Rectal smooth muscle tissue (tissue), 1 donor: ENCODE data around the gene COX20.
A peak's percentile ranks its signal among the peaks of the same experiment; 100 is the strongest.

Source experiments
- H3K27ac ChIP-seq: one replicate; pipeline ENCODE4 v1.7.0; 2013; ENCODE audit warnings: low read depth, low read length, inconsistent platforms
- H3K27me3 ChIP-seq: one replicate; pipeline ENCODE4 v1.7.0; 2013; ENCODE audit warnings: low read length; ENCODE audit not compliant: control insufficient read depth, insufficient read depth
- H3K36me3 ChIP-seq: one replicate; pipeline ENCODE4 v1.7.0; 2013; ENCODE audit warnings: low read length; ENCODE audit not compliant: control insufficient read depth, insufficient read depth
- H3K4me1 ChIP-seq: one replicate; pipeline ENCODE4 v1.7.0; 2013; ENCODE audit warnings: low read length; ENCODE audit not compliant: control insufficient read depth, insufficient read depth
- H3K4me3 ChIP-seq: one replicate; pipeline ENCODE4 v1.7.0; 2013; ENCODE audit warnings: low read length
- H3K9ac ChIP-seq: one replicate; pipeline ENCODE4 v1.7.0; 2013; ENCODE audit warnings: low read length

Gene COX20

DNA sequence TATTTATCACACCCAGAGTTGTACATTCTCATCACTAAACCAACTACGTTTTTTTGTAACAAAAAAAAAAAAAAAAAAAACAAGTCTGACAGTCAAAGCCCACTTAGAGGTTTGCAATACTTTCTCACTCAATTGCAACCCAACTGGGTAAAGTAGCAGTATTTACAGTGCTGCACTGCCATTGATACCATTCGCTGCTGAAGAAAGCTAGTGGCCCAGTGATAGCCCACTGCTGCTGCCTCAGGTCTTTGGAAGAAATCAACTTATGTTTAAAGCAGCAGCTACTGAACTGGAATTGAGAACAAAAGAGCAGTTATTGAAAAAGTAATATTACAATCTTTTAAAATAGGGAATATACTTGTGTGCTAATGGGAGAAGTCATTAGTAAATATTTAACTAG is 26.2 kb downstream of the COX20 start:
- H3K36me3 ChIP-seq: peaks cover 33% of the 10 kb centered on the region

DNA sequence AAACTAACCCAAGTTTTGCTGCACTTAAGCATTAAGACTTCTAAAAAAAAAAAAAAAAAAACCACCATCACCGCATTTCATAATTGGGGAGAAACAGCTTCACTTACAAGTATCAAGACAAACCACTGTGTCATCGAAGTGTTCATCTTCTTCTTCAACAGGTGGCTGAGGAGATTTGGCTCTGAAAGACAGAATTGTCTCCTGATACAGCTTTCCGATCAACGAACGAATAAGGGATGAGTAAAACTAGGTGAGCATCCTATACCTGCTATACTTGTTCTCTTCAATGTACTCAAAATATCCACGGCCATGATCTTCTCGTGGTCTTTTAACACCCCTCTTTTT is 26.9 kb downstream of the COX20 start:
- peak overlapping the region; percentile 89 for H3K4me3 ChIP-seq
- H3K27ac ChIP-seq: peak overlapping the region; percentile 100
- H3K27me3 ChIP-seq: no peaks in the 10 kb centered on the region
- peak overlapping the region; percentile 66 for H3K9ac ChIP-seq
- peaks cover 22% of the 10 kb centered on the region for H3K4me1 ChIP-seq
- H3K36me3 ChIP-seq: peaks cover 26% of the 10 kb centered on the region

More for the DNA sequence above, 26.2 kb downstream of the COX20 start:
- no peak overlapping the region for H3K27ac ChIP-seq
- H3K27me3 ChIP-seq: no peaks in the 10 kb centered on the region
- H3K9ac ChIP-seq: no peak overlapping the region
- H3K4me1 ChIP-seq: peaks cover 22% of the 10 kb centered on the region
- peak overlapping the region; percentile 89 for H3K4me3 ChIP-seq

DNA sequence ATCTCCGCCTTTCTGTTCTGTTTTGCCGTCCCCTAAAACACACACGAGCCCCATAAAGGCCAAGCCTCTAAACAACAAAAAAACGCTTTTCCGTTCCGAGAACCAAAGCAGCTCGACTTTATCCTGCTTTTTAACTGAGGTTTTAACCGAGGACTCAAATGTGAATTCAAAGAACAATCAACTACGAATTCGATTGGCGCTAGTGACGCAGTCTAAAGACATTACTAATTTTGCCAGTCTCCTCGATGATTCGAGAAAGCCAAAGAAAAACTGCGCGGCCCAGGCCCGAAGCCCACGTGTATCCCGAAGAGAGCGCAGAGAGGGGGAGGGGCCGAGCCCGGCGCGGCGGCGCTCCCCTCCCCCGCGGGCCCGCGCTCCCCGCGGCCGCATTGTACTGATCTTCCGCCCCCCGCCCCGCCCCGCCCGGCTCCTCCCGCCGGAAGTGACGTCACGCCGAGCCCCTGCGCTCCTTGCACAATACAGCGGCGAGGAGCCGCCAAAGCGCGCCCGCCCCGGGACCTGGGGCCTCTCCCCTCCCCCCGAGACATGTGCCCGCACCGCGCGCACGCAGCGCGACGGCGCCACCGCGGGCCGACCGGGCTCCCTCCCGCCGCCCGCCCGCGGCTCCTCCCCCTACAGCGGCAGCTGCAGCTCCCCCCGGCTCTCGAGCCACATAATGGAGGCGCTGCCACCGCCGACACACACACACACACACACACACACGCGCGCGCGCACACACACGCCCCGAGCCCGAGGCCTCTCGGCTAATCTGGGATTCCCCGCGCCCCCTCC is 27.4 kb downstream of the COX20 start:
- Histone ChIP-seq H3K9ac (peak overlapping the region; percentile 100), H3K4me3 (peak overlapping the region; percentile 91), H3K36me3 (peaks cover 21% of the 10 kb centered on the region), H3K27me3 (no peaks in the 10 kb centered on the region), H3K27ac (peak overlapping the region; percentile 100), H3K4me1 (peaks cover 22% of the 10 kb centered on the region)

DNA sequence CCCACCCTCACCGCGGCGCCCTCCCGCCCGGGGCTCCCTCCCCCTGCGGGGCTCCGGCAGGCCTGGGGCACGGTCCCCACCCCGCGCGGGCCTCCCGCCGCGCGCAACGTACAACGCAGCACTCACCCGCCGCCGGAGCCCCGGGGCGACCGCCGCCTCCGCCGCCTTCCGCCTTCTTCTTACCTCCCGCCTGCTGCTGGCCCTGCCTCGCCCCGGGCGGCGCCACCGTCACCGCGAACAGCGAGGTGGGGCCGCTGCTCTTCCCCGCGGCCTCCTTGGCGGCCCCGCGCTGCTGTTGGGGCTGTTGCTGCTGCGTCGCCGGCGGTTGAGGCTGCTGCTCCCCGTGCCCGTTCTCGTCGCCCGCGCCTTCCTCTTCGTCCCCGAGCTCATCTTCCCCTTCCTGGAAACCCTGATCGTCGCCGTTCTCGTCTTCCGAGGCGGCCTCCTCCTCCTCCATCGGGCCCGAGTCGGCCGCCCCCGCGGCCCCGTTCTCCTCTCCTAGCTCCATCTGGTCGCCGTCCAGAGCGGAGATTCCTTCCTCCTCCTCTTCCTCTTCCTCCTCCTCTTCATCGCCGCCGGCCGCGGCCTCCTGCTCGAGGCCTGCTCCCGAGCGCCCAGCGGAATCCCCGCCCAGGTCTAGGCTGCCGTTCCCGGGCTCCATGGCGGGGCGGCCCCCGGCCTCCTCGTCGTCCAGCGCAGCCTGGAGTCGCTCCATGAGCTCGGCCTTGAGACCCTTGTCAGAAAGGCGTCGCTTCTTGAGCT is 28.2 kb downstream of the COX20 start:
- peaks cover 22% of the 10 kb centered on the region for H3K4me1 ChIP-seq
- H3K9ac ChIP-seq: peak overlapping the region; percentile 100
- H3K27ac ChIP-seq: peak overlapping the region; percentile 100
- H3K36me3 ChIP-seq: peaks cover 15% of the 10 kb centered on the region
- H3K4me3 ChIP-seq: peak overlapping the region; percentile 91
- H3K27me3 ChIP-seq: no peaks in the 10 kb centered on the region

DNA sequence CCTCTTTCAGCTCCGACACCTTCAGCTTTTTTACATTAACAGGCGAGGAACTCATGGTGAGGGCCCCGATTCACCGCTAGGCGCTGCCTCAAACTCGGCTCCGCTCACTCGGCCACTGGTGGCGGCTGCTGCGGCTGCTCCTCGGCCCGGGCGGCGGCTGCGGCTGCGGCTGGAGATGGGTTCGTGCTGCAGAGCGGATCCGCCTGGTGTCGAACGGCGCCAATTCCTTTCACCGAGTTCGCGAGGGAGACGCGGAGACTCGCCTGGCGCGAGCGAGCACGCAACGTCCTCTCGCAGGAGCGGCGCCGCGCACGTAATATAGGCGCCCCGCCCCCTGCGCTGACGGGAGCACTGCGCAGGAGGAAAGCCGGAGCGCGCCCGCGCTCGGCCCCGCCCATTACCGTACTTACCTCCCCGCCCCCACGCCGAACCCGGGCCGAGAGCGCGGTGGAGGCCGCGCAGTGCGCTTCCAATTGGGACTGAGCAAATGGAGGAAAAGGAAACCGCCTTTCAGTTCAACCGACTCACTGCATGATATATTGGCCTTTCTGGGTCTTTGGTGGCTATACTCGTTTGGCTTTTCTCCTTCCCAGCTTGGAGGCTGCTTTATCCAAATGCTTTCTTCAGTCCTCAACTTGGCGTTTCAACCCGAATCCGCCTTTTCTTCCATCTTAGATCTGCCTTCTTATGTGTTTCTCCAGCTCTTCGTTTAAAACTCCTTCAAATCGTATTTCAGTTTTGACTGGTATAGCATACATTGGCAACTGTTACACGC is 29.0 kb downstream of the COX20 start, which contains the start of gene HNRNPU:
HNRNPU (minus strand) TSS at position 291 of the 775 bp plus-strand sequence; CDS start at position 55, 236 bp downstream.
- Histone ChIP-seq H3K9ac (peak within 1 kb of the TSS; percentile 100), H3K4me3 (peak within 1 kb of the TSS; percentile 91), H3K27me3 (no peaks in the 10 kb centered on the region)

DNA sequence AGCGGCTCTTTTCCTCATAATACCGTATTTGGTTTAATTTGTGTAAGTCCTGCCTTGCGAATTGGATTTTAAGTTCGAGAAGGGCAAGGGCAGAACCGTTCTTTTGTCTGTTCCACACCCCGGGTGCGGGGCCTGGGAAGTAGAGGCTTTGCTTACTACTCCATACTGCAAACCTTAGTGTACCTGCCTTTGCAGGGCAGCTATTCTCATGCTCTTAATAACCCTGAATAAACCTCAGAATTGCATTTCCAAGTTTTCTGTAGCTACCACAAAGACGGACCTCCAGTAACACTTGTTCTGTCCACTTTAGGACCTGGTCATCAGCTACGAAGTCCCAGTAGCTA is 29.5 kb downstream of the COX20 start:
- H3K9ac ChIP-seq: peak overlapping the region; percentile 88
- H3K27me3 ChIP-seq: no peaks in the 10 kb centered on the region
- H3K27ac ChIP-seq: peak overlapping the region; percentile 100
- H3K4me3 ChIP-seq: peak overlapping the region; percentile 85
- H3K4me1 ChIP-seq: peaks cover 17% of the 10 kb centered on the region
- peaks cover 4% of the 10 kb centered on the region for H3K36me3 ChIP-seq

More for the DNA sequence above, 29.0 kb downstream of the COX20 start, which contains the start of gene HNRNPU:
- peaks cover 8% of the 10 kb centered on the region for H3K36me3 ChIP-seq
- peaks cover 20% of the 10 kb centered on the region for H3K4me1 ChIP-seq
- H3K27ac ChIP-seq: peak within 1 kb of the TSS; percentile 100

DNA sequence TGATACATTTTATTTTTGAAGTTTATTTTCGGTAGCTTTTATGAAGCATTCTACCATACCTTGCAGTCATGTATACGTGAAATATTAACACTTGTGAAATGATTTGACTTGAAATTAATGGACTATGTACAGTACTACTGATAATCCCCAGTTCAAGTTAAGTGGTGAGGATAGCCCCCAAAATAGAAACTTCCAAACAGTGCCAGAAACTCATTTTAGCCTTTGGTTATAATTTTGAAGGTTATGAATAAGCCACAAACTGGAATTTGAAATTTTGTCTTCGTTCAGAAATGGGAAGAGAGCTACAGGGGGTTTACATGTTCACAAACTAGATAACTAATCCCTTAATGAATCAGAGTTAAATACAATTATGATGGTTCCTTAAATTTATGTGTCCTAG is 30.4 kb downstream of the COX20 start:
- Histone ChIP-seq H3K4me3 (no peak overlapping the region), H3K4me1 (peaks cover 9% of the 10 kb centered on the region), H3K27me3 (no peaks in the 10 kb centered on the region), H3K27ac (peak overlapping the region; percentile 100), H3K9ac (no peak overlapping the region), H3K36me3 (no peaks in the 10 kb centered on the region)

DNA sequence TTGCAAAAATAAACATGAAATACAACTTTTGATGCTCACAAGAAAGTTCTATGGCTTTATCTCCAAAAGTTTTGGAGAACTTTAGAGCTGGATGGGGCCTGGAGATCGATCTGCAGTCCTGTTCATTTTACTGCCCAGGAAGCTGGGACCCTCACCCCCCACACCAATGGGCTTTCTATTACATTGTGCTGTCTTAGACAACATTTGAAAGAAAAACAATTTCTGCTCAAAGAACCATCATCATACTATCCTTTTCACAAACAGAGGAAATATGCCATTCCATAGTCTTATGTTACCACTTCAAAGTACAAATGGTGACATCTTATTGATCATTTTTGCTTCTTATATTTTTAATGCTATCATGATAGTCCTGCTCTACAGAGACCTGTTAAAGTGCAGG is 30.9 kb downstream of the COX20 start:
- H3K4me3 ChIP-seq: no peak overlapping the region
- H3K27ac ChIP-seq: peak overlapping the region; percentile 21
- H3K27me3 ChIP-seq: no peaks in the 10 kb centered on the region
- no peaks in the 10 kb centered on the region for H3K36me3 ChIP-seq
- peaks cover 4% of the 10 kb centered on the region for H3K4me1 ChIP-seq
- H3K9ac ChIP-seq: no peak overlapping the region

DNA sequence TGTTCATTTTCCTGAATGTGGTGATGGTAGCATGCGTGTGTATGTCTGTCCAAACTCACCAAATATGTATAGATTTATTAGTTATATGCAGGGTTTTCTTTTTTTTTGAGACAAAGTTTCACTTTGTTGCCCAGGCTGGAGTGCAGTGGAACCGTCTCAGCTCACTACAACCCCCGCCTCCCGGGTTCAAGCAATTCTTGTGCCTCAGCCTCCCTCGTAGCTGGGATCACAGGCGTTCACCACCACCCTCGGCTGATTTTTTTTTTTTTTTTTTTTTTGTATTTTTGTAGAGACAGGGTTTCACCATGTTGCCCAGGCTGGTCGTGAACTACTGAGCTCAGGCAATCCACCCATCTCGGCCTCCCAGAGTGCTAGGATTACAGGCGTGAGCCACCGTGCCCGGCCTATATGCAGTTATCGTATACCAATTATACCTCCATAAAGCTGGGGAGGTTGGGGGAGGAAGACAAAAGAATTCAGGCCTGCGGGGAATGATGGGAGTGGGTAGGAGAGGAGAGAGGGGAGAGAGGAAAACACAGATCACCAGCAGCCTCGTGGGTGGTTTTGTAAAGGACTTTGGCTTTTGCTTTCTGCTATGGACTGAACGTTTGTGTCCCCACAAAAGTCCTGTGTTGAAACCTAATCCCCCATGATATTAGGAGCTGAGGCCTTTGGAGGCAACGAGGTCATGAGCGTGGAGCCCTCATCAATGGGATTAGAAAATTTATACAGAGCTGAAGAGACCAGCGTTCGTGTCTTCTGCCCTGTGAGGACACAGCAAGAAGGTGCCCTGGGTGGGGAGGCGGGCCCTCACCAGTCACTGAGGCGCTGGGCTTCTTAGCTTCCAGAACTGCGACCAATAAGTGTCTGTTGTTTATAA is 33.3 kb downstream of the COX20 start:
- H3K27me3 ChIP-seq: no peaks in the 10 kb centered on the region
- H3K9ac ChIP-seq: no peak overlapping the region
- H3K36me3 ChIP-seq: no peaks in the 10 kb centered on the region
- no peak overlapping the region for H3K27ac ChIP-seq
- no peak overlapping the region for H3K4me3 ChIP-seq
- H3K4me1 ChIP-seq: peaks cover 3% of the 10 kb centered on the region

DNA sequence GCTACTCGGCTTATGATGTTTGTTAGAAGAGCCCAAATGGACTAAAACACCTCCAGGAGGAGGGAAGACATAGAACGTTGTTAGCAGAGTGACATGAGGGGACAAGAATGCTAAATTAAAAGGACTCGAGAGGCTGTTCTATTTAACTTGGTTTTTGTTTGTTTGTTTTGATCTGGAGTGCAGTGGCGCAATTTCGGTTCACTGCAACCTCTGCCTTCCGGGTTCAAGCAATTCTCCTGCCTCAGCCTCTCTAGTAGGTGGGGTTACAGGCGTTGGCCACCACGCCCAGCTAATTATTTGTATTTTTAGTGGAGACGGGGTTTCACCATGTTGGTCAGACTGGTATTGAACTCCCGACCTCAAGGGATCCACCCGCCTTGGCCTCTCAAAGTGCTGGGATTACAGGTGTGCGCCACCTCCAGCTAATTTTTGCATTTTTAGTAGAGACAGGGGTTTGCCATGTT is 33.9 kb downstream of the COX20 start:
- Histone ChIP-seq H3K27me3 (no peaks in the 10 kb centered on the region), H3K27ac (no peak overlapping the region), H3K4me3 (no peak overlapping the region), H3K36me3 (no peaks in the 10 kb centered on the region), H3K4me1 (peaks cover 3% of the 10 kb centered on the region), H3K9ac (no peak overlapping the region)

DNA sequence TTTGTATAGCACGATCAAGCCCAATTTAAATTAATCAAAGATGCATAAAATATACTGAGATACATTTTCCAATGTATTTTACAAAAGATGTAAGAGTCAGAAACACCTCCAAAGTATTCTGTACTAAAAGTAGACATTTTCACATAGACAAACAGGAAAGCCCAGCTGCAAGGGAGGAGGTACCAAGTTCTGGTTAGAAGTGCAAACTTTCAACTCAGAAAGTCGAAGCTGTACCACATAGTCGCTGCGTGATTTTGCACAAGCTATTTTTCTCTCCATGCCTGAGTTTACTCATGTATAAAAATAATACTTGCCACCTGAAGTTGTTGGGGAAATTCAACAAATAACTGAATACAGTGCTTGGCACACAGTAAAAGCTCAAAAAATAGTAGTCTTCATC is 34.5 kb downstream of the COX20 start:
- Histone ChIP-seq H3K4me1 (peaks cover 3% of the 10 kb centered on the region), H3K9ac (no peak overlapping the region), H3K36me3 (no peaks in the 10 kb centered on the region)

More for the DNA sequence above, 34.5 kb downstream of the COX20 start:
- Histone ChIP-seq H3K27ac (no peak overlapping the region), H3K4me3 (no peak overlapping the region), H3K27me3 (no peaks in the 10 kb centered on the region)
